Smooth muscle cell of trachea (primary cell): ENCODE results near the gene GPR148. TPM values are rescaled to one million over a fixed set of nuclear protein-coding genes. Genes with fewer than 3 reads are reported as not detected.

Experiments used
- total RNA-seq: library from RNA; depleted of rRNA; stranded (reverse); fragments of >200 nt; gene quantifications from 2 replicates; pipeline ENCODE4 v1.2.1, GENCODE V29; 2014

GPR148 gene, protein sequence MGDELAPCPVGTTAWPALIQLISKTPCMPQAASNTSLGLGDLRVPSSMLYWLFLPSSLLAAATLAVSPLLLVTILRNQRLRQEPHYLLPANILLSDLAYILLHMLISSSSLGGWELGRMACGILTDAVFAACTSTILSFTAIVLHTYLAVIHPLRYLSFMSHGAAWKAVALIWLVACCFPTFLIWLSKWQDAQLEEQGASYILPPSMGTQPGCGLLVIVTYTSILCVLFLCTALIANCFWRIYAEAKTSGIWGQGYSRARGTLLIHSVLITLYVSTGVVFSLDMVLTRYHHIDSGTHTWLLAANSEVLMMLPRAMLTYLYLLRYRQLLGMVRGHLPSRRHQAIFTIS
- not detected in 2 replicates for total RNA-seq

DNA sequence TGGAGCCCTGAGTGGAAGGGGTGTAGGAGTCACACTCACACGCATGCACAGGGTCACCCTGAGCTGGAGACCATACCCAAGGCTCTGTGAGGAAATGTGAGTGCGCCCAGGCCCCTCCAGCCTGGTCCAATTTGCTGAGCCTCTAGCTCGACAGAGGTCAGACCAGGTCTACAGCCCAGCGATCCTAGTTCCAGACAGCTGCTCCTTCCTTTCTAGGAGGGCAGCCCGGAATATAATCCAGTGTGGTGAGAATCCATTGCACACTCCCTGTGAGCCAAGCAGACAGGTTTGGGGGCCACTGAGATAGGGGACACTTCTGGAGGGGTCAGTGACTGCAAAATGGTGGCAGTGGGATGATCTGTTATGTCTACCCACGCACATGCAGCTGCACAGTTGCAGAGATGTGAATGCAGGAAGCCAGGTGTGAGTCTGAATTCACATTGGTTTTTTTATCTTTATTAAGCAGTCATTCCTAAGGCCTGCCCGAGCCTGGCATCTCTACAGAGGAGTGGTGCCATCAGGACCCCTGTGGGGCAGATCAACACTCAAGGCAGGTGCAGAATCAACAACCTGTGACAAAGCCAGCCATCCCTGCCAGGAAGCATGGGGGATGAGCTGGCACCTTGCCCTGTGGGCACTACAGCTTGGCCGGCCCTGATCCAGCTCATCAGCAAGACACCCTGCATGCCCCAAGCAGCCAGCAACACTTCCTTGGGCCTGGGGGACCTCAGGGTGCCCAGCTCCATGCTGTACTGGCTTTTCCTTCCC is at the start of gene GPR148:
Gene GPR148 (plus strand): TSS at position 522 of the 768 bp plus-strand sequence. CDS start 82 bp downstream, at position 604.

DNA sequence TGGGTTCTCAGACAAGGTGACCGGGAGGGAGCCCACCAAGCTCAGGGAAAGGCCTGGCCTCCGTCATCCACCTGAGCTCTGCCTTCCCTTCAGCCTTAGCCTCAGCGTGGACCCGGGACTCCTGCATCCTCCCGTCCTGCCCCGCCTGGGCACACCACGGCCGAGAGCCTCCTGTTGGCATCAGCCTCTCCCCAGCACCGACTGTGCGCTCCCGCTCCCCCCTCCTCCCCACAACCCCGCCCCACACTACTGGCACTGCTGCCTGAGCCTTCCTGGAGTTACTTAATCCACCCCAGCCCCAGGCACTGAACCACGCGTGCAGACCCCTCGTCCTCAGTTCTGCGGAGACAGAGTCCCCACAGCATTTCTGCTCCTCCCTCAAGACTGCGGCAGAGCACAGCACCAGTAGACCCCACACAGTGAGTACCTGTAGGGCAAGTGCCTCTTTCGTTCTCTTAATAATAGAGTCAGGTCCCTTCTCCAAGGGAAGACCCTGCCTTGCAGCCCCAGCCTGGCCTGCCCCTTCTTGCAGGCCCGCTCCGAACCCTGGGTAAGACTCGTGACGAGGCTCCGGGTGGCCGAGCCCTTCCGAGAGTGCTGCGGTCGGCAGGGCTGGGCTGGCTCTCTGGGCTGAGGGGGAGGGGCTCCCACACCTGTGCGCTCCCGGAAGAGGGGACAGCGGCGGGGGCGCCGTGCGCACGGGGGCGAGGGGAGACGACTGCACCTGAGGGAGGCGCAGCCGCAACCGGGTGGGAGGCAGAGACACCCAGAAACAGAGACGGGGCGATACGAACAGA is 26.6 kb downstream of the GPR148 start, which contains the start of gene AMER3:
Gene AMER3 (plus strand): TSS at position 285 of the 797 bp plus-strand sequence. CDS start 6,533 bp downstream, outside the sequence.

Other genes with a start within 250 kb of the GPR148 start
- gene POTEI, start 219.7 kb upstream of the GPR148 start, total RNA-seq, result under 0.01 TPM in 1 of 2 replicates, not detected in the other
- gene CFC1B, start 207.8 kb upstream of the GPR148 start, total RNA-seq, result not detected in 2 replicates
- gene CFC1, start 129.5 kb upstream of the GPR148 start, total RNA-seq, result not detected in 2 replicates
- gene POTEJ, start 117.6 kb upstream of the GPR148 start, total RNA-seq, result not detected in 2 replicates
- gene AMER3, start 26.5 kb downstream of the GPR148 start, total RNA-seq, result under 0.01 TPM in 1 of 2 replicates, not detected in the other
- gene ARHGEF4, start 107.8 kb downstream of the GPR148 start, total RNA-seq, result 1.3 and 4.0 TPM in 2 replicates